HG03095 (cell line): ENCODE results near the gene ARHGAP27.
"Not testable (repeated sequence)": the region's sequence is repeated elsewhere in the genome, so short reads cannot be mapped to it uniquely, and the experiment has no call there.

Experiments
- ATAC-seq: cut with Tn5 transposase; IDR thresholded peaks from one replicate; pipeline ENCODE4 v1.9.1; 2021; ENCODE audit warnings: moderate library complexity; ENCODE audit not compliant: unreplicated experiment

The ARHGAP27 gene

DNA sequence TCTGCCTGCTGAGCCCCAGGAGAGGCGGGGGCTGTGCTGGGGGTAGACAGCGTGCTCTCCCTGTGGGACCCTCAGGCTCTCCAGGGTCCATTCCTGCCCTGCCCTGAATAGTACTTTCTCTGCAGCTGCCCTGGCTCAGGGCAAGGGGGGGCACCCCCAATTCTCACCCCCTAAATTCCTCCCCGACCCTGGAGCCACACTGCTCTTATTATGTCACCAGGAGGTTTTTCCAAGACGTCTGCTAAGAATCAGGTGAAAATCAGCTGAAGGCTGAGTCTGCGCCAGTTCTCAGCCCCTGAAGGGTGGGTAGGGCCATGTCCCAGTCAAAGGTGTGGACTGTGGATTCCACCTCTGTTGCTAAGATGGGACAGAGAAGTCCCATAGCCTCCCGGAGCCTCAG is 66.0 kb downstream of the ARHGAP27 start:
- no peak for ATAC-seq

DNA sequence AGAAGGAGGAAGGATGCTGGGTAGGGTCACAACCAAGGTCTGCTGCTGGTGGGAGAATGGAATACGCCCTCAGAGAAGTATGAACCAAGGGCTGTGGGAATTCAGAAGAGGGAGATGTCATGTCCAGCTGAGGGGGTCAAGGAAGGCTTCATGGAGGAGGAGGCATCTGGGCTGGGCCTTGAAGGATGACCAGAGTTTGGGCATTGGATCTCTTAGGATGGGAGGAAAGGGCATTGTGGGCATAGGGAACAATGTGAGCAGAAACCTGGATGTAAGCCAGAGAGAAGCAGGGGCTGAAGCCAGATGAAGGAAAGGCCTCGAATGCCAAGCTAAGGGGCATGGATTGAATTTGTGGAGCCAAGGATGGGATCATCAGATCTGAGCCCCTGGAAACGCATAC is 66.6 kb downstream of the ARHGAP27 start:
- ATAC-seq: no peak

GRCh38 chr17:45364531-45365390 is 67.9 kb downstream of the ARHGAP27 start:
- ATAC-seq: no peak

GRCh38 chr17:45363498-45363897 is 69.2 kb downstream of the ARHGAP27 start:
- ATAC-seq: no peak

DNA sequence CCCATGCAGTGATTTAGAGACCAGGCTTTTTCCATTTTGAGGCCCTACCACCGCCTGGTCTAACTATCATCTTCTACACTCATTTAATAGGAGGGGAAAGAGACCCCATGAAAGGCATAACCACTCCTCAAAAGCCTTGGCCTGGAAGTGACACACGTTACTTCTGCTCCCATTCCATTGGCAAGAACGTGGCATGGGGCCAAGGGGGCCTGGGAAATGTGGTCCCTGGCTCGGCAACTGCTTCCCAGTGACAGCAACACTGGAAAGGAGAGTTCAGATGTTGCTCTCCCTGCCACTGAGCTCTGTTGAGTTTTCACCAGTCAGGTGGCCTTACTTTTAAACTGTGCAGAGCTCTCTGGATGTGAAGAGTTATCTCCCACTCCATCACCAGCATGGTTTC is 70.7 kb downstream of the ARHGAP27 start:
- no peak for ATAC-seq

DNA sequence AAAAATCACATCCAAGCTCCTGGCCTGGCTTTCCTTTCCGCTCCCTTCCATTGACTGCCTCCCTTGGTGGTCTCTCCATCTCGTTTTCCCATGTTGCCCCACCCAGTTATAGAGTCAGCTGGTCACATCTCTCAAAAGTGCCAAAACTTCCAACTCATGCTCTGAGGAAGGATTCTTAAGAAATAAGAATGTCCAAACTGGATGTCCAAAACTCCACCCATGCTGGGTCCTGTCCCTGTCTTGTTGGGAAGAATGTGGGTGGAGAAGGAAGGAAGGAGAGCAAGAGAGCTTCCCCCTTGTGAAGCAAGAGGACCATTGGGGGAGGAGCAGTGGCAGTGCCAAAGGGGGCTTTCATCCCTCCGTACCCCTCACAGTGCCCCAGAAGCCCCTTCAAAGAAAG is 71.2 kb downstream of the ARHGAP27 start:
- no peak for ATAC-seq

DNA sequence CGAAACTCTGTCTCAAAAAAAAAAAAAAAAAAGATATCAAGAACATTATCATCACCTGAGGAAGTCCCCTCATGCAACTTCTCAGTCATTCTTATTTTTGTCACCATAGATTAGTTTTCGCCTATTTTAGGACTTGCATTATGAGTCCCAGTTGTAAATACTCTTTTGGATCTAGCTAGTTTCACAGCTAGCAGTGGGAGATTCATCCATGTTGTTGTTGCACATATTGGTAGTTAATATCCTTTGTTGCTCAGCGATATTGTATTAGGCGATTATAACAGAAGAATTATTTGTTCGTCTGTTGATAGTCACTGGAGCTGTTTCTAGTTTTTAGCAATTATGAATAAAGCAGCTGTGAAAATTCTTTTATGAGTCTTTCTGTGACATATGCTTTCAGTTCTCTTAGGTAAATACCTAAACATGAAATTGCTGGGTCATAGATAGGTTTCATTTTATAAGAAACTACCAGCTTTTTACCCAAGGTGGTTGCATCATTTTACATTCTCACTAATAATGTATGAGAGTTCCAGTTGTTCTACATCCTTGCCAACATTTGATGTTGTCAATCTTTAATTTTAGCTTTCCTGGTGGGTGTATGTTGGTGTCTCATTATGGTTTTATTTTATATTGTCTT is 75.2 kb downstream of the ARHGAP27 start:
- no peak for ATAC-seq

DNA sequence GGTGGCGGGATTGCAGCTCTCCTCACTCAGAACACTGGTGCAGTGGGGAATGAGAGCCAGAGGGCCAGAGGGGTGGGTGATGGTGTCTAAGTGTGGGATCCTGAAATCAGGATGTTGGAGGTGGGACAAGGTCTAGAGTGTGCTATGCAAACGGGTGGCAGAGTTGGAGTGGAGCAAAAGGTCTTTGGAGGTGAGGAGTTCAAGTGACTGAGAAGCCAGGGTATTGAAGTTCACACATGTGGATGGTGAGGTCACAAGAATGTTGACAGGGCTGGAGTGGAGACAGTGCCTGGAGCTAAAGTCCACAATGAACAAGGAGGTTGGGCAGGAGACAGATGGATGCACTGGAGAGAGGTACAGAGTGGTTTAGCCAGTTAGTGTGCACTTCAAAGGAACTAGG is 77.6 kb downstream of the ARHGAP27 start:
- no peak for ATAC-seq

GRCh38 chr17:45353043-45353442 is 79.6 kb downstream of the ARHGAP27 start:
- ATAC-seq: no peak

- no peak for ATAC-seq
Observed at GRCh38 chr17:45351831-45352230, 80.8 kb downstream of the ARHGAP27 start.

DNA sequence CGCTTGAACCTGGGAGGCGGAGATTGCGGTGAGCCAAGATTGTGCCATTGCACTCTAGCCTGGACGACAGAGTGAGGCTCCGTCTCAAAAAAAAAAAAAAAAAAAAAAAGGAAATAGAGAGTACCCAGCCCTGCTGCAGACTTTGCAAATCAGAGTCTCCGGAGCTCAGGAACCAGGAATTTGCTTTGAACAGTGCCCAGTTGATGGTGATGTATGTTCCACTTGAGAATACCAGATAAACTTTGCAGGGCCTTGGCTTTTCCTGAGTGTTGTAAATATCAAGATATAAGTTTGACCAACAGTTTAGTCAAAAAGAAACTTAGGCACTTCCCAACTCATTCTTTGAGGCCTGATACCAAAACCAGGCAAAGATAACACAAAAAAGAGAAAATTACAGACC is 85.2 kb downstream of the ARHGAP27 start:
- no peak for ATAC-seq

DNA sequence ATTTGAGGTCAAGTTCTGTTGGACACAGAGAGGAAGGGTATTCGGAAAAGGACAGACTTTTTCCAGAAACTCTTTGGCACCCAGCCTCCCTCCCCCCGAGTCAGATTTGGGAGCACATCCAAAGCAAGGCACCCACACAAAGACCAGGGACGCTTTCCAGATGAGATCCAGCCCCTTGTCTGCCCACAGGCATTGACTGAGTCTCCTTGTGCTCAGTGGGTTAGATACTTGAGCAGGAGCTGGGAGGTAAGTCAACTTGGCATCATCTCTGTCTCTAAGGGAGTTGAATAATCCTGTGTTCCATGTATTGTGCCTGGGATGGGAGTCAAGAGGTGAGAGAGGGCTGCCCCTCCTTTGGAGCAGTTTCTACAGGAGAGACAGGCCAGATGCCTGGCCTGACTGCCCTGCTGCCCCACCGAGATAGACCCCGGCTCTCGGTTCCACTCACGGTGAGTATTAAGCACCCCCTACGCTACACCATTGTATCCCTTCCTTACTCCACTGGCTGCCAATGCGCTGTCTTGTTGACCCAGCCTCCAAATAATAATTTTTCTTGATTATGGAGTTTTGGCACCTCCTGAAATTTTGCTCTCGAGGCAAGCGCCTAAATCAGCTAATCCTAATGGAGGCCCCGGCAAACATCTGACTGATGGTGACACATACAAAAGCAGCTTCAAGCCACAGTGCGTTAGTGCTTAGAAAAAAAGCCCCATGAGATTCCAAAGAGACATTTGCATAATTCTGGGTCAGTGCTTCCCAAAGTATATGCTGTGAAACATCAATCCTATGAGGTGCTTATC is 86.3 kb downstream of the ARHGAP27 start:
- ATAC-seq: no peak

- ATAC-seq: no peak
Observed at GRCh38 chr17:45345554-45346215, 87.0 kb downstream of the ARHGAP27 start.

GRCh38 chr17:45345246-45345553 is 87.5 kb downstream of the ARHGAP27 start:
- ATAC-seq: no peak

- not testable (repeated sequence) for ATAC-seq
Observed at GRCh38 chr17:45343967-45344664, 88.6 kb downstream of the ARHGAP27 start.
